Measurements from ENCODE around the gene MOG. TPM values are rescaled to one million over a fixed set of nuclear protein-coding genes. Genes with fewer than 3 reads are reported as not detected.

MOG gene
- total RNA-seq, 4 donors from 2014 or later, result not detected

- DNase-seq (ENCODE audit: low spot score in 2 of 2), result no peak
- Histone ChIP-seq H3K36me3 (no peaks in the 10 kb centered on the region), H3K9me3 (peaks cover 0 to 12% (median 0%) of the 10 kb centered on the region in 4 donors), H3K27me3 (peaks cover 0 to 18% of the 10 kb centered on the region in 2 donors), H3K27ac (no peak within 1 kb of the TSS), H3K4me1 (no peaks in the 10 kb centered on the region), H3K4me3 (no peak within 1 kb of the TSS)
- no peak for TF ChIP-seq CTCF (IDR thresholded peaks at IDR 0.05)
- TF ChIP-seq POLR2A (IDR thresholded peaks at IDR 0.05), result no peak
- TF ChIP-seq EP300 (IDR thresholded peaks at IDR 0.05), result no peak
- 57 to 80% methylated on average over 29 to 31 of the region's 31 CpGs for WGBS, 2 donors
These were observed 24.0 kb downstream of the MOG start, which contains the start of gene ZFP57 for GRCh38 chr6:29680904-29681303. ZFP57 (minus strand) TSS chr6:29681152; CDS start chr6:29677003, 4,149 bp downstream.

GRCh38 chr6:29681811-29682210 lies 24.9 kb downstream of the MOG start:
- TF ChIP-seq POLR2A (IDR thresholded peaks at IDR 0.05), result no peak
- no peak for TF ChIP-seq EP300 (IDR thresholded peaks at IDR 0.05)
- TF ChIP-seq CTCF (IDR thresholded peaks at IDR 0.05), result no peak
- Histone ChIP-seq H3K4me3 (no peak overlapping the region), H3K27ac (no peak overlapping the region), H3K27me3 (peaks cover 0 to 20% of the 10 kb centered on the region in 2 donors), H3K9me3 (peaks cover 0 to 12% (median 0%) of the 10 kb centered on the region in 4 donors), H3K36me3 (no peaks in the 10 kb centered on the region), H3K4me1 (no peaks in the 10 kb centered on the region)
- no peak for DNase-seq (ENCODE audit: low spot score in 2 of 2)
- 85 to 88% methylated on average over 8 of the region's 8 CpGs for WGBS, 2 donors

- Histone ChIP-seq H3K4me1 (no peaks in the 10 kb centered on the region), H3K27me3 (peaks cover 0 to 10% of the 10 kb centered on the region in 2 donors), H3K27ac (no peak overlapping the region), H3K9me3 (peaks cover 0 to 12% (median 0%) of the 10 kb centered on the region in 4 donors), H3K36me3 (no peaks in the 10 kb centered on the region), H3K4me3 (no peak overlapping the region)
- 69 to 72% methylated on average over 15 of the region's 15 CpGs for WGBS, 2 donors
- TF ChIP-seq POLR2A (IDR thresholded peaks at IDR 0.05) (no peak), CTCF (IDR thresholded peaks at IDR 0.05) (no peak), EP300 (IDR thresholded peaks at IDR 0.05) (no peak)
- no peak for DNase-seq (ENCODE audit: low spot score in 2 of 2)
These were observed 28.9 kb downstream of the MOG start for GRCh38 chr6:29685718-29686326.

GRCh38 chr6:29694637-29695036 lies 37.7 kb downstream of the MOG start:
- Histone ChIP-seq H3K27me3 (peaks cover 0 to 4% of the 10 kb centered on the region in 2 donors), H3K36me3 (no peaks in the 10 kb centered on the region), H3K9me3 (peaks cover 0 to 23% (median 0%) of the 10 kb centered on the region in 4 donors), H3K4me1 (no peaks in the 10 kb centered on the region), H3K4me3 (no peak overlapping the region), H3K27ac (no peak overlapping the region)
- WGBS, 2 donors, result 47 to 58% methylated on average over 3 of the region's 3 CpGs
- no peak for DNase-seq (ENCODE audit: low spot score in 2 of 2)
- TF ChIP-seq EP300 (IDR thresholded peaks at IDR 0.05), result no peak
- TF ChIP-seq POLR2A (IDR thresholded peaks at IDR 0.05), result no peak
- TF ChIP-seq CTCF (IDR thresholded peaks at IDR 0.05), result no peak
